RWPE2 (cell line): ENCODE measurements around the gene RASGEF1C.

ENCODE experiments used
- ATAC-seq: fragments of 200-7000 bp; cut with Tn5 transposase; 3 replicates; pipeline ENCODE4 v1.9.1; 2021; ENCODE audit warnings: low read depth
- DNase-seq: peaks from one replicate; pipeline ENCODE4 v3.0.0-alpha.2; 2020; ENCODE audit warnings: low spot score
- H3K27ac ChIP-seq: fragments of 450-650 bp; 2 replicates; pipeline ENCODE4 v1.5.1; 2017; ENCODE audit warnings: mild to moderate bottlenecking; ENCODE audit not compliant: poor library complexity, severe bottlenecking
- H3K27me3 ChIP-seq: fragments of 250-450 bp; sonication (Bioruptor Pico); 2 replicates; pipeline ENCODE4 v1.5.1; 2021; ENCODE audit warnings: mild to moderate bottlenecking, moderate library complexity; ENCODE audit not compliant: insufficient read depth, poor library complexity, severe bottlenecking
- H3K36me3 ChIP-seq: fragments of 250-450 bp; sonication (Bioruptor Pico); 2 replicates; pipeline ENCODE4 v1.5.1; 2020; ENCODE audit warnings: low read depth, mild to moderate bottlenecking, moderate library complexity
- H3K4me1 ChIP-seq: fragments of 250-450 bp; sonication (Bioruptor Pico); 2 replicates; pipeline ENCODE4 v1.5.1; 2021; ENCODE audit warnings: mild to moderate bottlenecking, moderate library complexity; ENCODE audit not compliant: insufficient read depth, poor library complexity, severe bottlenecking
- H3K4me3 ChIP-seq: fragments of 250-450 bp; sonication (Bioruptor Pico); 2 replicates; pipeline ENCODE4 v1.5.1; 2021; ENCODE audit warnings: mild to moderate bottlenecking, moderate library complexity; ENCODE audit not compliant: severe bottlenecking
- H3K9me3 ChIP-seq: fragments of 250-450 bp; sonication (Bioruptor Pico); 2 replicates; pipeline ENCODE4 v1.5.1; 2021; ENCODE audit warnings: mild to moderate bottlenecking, moderate library complexity; ENCODE audit not compliant: severe bottlenecking
- CTCF ChIP-seq: fragments of 450-650 bp; IDR thresholded peaks from one replicate; pipeline ENCODE4 v1.5.1; 2017; ENCODE audit warnings: mild to moderate bottlenecking, moderate library complexity; ENCODE audit not compliant: poor library complexity, severe bottlenecking

The RASGEF1C gene

GRCh38 chr5:180241600-180241999 lies 32.6 kb upstream of the RASGEF1C start:
- DNase-seq (no peak), ATAC-seq (no peak)
- no peak overlapping the region for H3K27ac ChIP-seq
- no peak for TF ChIP-seq CTCF
- H3K4me3 ChIP-seq, result no peak overlapping the region
- H3K4me1 ChIP-seq, result no peaks in the 10 kb centered on the region
- peaks cover 75% of the 10 kb centered on the region for H3K36me3 ChIP-seq
- no peaks in the 10 kb centered on the region for H3K9me3 ChIP-seq
- no peaks in the 10 kb centered on the region for H3K27me3 ChIP-seq

- Histone ChIP-seq H3K9me3 (no peaks in the 10 kb centered on the region), H3K4me1 (peaks cover 5% of the 10 kb centered on the region), H3K36me3 (peaks cover 96% of the 10 kb centered on the region), H3K27ac (no peak overlapping the region), H3K27me3 (no peaks in the 10 kb centered on the region), H3K4me3 (no peak overlapping the region)
- TF ChIP-seq CTCF, result no peak
- DNase-seq, result no peak
- ATAC-seq, result no peak
Measured at GRCh38 chr5:180238631-180239030, 29.6 kb upstream of the RASGEF1C start.

- TF ChIP-seq CTCF, result no peak
- no peaks in the 10 kb centered on the region for H3K27me3 ChIP-seq
- DNase-seq (no peak), ATAC-seq (no peak)
- peaks cover 5% of the 10 kb centered on the region for H3K4me1 ChIP-seq
- no peak overlapping the region for H3K4me3 ChIP-seq
- H3K27ac ChIP-seq, result no peak overlapping the region
- H3K9me3 ChIP-seq, result no peaks in the 10 kb centered on the region
- peaks cover 72% of the 10 kb centered on the region for H3K36me3 ChIP-seq
Measured at GRCh38 chr5:180235846-180236245, 26.8 kb upstream of the RASGEF1C start.

GRCh38 chr5:180235077-180235476 lies 26.1 kb upstream of the RASGEF1C start:
- DNase-seq, result no peak
- no peaks in the 10 kb centered on the region for H3K9me3 ChIP-seq
- peaks cover 65% of the 10 kb centered on the region for H3K36me3 ChIP-seq
- H3K27ac ChIP-seq, result no peak overlapping the region
- no peak overlapping the region for H3K4me3 ChIP-seq
- H3K27me3 ChIP-seq, result no peaks in the 10 kb centered on the region
- no peak for ATAC-seq
- TF ChIP-seq CTCF, result no peak
- H3K4me1 ChIP-seq, result peaks cover 5% of the 10 kb centered on the region

GRCh38 chr5:180234271-180234670 lies 25.3 kb upstream of the RASGEF1C start:
- DNase-seq (no peak), ATAC-seq (no peak)
- Histone ChIP-seq H3K9me3 (no peaks in the 10 kb centered on the region), H3K27ac (no peak overlapping the region), H3K4me1 (peaks cover 5% of the 10 kb centered on the region), H3K36me3 (peaks cover 57% of the 10 kb centered on the region), H3K4me3 (no peak overlapping the region), H3K27me3 (no peaks in the 10 kb centered on the region)
- TF ChIP-seq CTCF, result no peak
